ENCODE measurements around the gene WEE2. TPM values are rescaled to one million over a fixed set of nuclear protein-coding genes. Genes with fewer than 3 reads are reported as not detected.

The WEE2 gene
- total and polyA plus RNA-seq, 2 of the 13 experiments (the other 11 are each of a cell fraction or from before 2014, with no cell fraction given) = not detected

- Histone ChIP-seq H3K9ac (ENCODE audit: insufficient read depth, low read depth, low read length) (no peak overlapping the region), H3K79me2 (ENCODE audit: insufficient read depth, low read length) (no peaks in the 10 kb centered on the region), H4K20me1 (ENCODE audit: insufficient read depth, low read length) (peaks cover 5% of the 10 kb centered on the region; the same call in 1 of the 2 replicates), H3K27me3 (ENCODE audit: control insufficient read depth in 1 of 2, insufficient read depth in 2 of 2, low read length in 2 of 2) (no peaks in the 10 kb centered on the region), H3K4me2 (ENCODE audit: low read depth, low read length) (no peak overlapping the region), H3K36me3 (replicated peaks in 1 of 2; ENCODE audit: control insufficient read depth in 1 of 2, insufficient read depth in 2 of 2, low read length in 2 of 2) (peaks cover 17 to 65% of the 10 kb centered on the region in 2 experiments), H3K27ac (ENCODE audit: extremely low read length, insufficient read depth, low read length) (no peak overlapping the region), H3K4me1 (ENCODE audit: insufficient read depth, low read length) (no peaks in the 10 kb centered on the region), H3K4me3 (replicated peaks in 1 of 3; ENCODE audit: insufficient read depth in 1 of 3, low read depth in 2 of 3, low read length in 3 of 3) (no peak overlapping the region), H2AFZ (ENCODE audit: low read length) (no peak overlapping the region), H3K9me3 (ENCODE audit: low read length) (peaks cover 33% of the 10 kb centered on the region)
- DNase-seq (ENCODE audit: low spot score) = no peak
- in situ Hi-C loops (cut with HindIII; ENCODE audit: extremely low pct_ligation_motif_present, low pct_unique_long_range_greater_than_20kb) = no loop called here
- ChIA-PET POLR2A (no interaction called here), CTCF (ENCODE audit: low intra/inter-chr PET ratio, low total read pairs) (no interaction called here)
- FAIRE-seq = no peak
- 96% methylated on average over 13 of the region's 13 CpGs for WGBS (ENCODE audit: low lambda C conversion rate)
- TSS peak; percentile 6 for BruUV-seq (replicated peaks)
- ATAC-seq = no peak
- intact Hi-C loops (cut with micrococcal nuclease; ENCODE audit: unreplicated experiment) = no loop called here
- TF ChIP-seq HDAC6 (IDR thresholded peaks at IDR 0.05; ENCODE audit: low read depth, low read length) = no peak
- TF ChIP-seq, protein P1, sequence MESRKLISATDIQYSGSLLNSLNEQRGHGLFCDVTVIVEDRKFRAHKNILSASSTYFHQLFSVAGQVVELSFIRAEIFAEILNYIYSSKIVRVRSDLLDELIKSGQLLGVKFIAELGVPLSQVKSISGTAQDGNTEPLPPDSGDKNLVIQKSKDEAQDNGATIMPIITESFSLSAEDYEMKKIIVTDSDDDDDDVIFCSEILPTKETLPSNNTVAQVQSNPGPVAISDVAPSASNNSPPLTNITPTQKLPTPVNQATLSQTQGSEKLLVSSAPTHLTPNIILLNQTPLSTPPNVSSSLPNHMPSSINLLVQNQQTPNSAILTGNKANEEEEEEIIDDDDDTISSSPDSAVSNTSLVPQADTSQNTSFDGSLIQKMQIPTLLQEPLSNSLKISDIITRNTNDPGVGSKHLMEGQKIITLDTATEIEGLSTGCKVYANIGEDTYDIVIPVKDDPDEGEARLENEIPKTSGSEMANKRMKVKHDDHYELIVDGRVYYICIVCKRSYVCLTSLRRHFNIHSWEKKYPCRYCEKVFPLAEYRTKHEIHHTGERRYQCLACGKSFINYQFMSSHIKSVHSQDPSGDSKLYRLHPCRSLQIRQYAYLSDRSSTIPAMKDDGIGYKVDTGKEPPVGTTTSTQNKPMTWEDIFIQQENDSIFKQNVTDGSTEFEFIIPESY (CRISPR knock-in tag; IDR thresholded peaks at IDR 0.05) = peak; percentile 80; the same call in 1 of the 2 replicates
Observed at GRCh38 chr7:141752634-141753033, 44.5 kb downstream of the WEE2 start.

DNA sequence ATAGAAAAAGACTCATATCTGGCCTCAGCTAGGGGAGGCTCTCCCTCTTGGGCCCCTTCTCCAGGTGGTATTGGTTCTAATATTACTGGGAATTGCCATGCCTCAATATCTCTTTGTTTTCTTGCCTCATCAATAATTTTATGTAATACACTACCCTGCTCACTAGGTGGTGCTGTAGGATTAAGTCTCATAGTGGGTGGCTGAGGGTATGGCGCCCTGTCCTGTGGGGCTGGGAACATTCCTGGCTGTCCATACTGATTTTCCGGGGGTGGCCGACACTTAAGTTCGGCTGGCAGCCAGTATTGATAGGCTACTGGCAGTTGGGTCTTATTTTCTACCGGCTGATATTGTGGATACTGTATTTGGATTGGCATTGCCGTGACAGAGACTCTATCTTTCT, 46.8 kb downstream of the WEE2 start:
- ChIA-PET CTCF (ENCODE audit: low intra/inter-chr PET ratio, low total read pairs) (interaction anchor here (1.2 to 1.7 kb wide), 2 partner anchors 31 to 32 kb away, joined by 6 read pairs; no protein-coding TSS in a partner anchor), POLR2A (no interaction called here)
- peak; percentile 46 for DNase-seq (ENCODE audit: low spot score)
- in situ Hi-C loops (cut with HindIII; ENCODE audit: extremely low pct_ligation_motif_present, low pct_unique_long_range_greater_than_20kb) (no loop called here), intact Hi-C loops (cut with micrococcal nuclease; ENCODE audit: unreplicated experiment) (loop anchor here (2.0 kb wide), 1 partner anchor 32 kb away; no protein-coding TSS in a partner anchor)
- Histone ChIP-seq H3K4me3 (replicated peaks in 1 of 3; ENCODE audit: insufficient read depth in 1 of 3, low read depth in 2 of 3, low read length in 3 of 3) (no peak overlapping the region), H3K27ac (ENCODE audit: extremely low read length, insufficient read depth, low read length) (no peak overlapping the region), H3K4me1 (ENCODE audit: insufficient read depth, low read length) (no peaks in the 10 kb centered on the region), H4K20me1 (ENCODE audit: insufficient read depth, low read length) (peaks cover 5% of the 10 kb centered on the region; the same call in 1 of the 2 replicates), H2AFZ (ENCODE audit: low read length) (no peak overlapping the region), H3K79me2 (ENCODE audit: insufficient read depth, low read length) (no peaks in the 10 kb centered on the region), H3K4me2 (ENCODE audit: low read depth, low read length) (no peak overlapping the region), H3K9me3 (ENCODE audit: low read length) (peaks cover 31% of the 10 kb centered on the region), H3K36me3 (replicated peaks in 1 of 2; ENCODE audit: control insufficient read depth in 1 of 2, insufficient read depth in 2 of 2, low read length in 2 of 2) (peaks cover 17 to 65% of the 10 kb centered on the region in 2 experiments), H3K9ac (ENCODE audit: insufficient read depth, low read depth, low read length) (no peak overlapping the region), H3K27me3 (ENCODE audit: control insufficient read depth in 1 of 2, insufficient read depth in 2 of 2, low read length in 2 of 2) (no peaks in the 10 kb centered on the region)
- BruUV-seq (replicated peaks) = no TSS peak
- FAIRE-seq = peak; percentile 32
- ATAC-seq = peak; percentile 68
- WGBS (ENCODE audit: low lambda C conversion rate) = 94% methylated on average over 6 of the region's 6 CpGs
- TF ChIP-seq MED8 (CRISPR knock-in tag; IDR thresholded peaks at IDR 0.05; ENCODE audit: insufficient replicate concordance) (no peak), FOXO1 (CRISPR knock-in tag; IDR thresholded peaks at IDR 0.05) (no peak), ARID3A (IDR thresholded peaks at IDR 0.05; ENCODE audit: low read depth, low read length) (peak; percentile 32; the same call in 1 of the 2 replicates), NR2F1 (CRISPR knock-in tag; IDR thresholded peaks at IDR 0.05) (no peak), JUNB (CRISPR knock-in tag; IDR thresholded peaks at IDR 0.05; ENCODE audit: borderline replicate concordance) (no peak)
- TF ChIP-seq, protein P2, sequence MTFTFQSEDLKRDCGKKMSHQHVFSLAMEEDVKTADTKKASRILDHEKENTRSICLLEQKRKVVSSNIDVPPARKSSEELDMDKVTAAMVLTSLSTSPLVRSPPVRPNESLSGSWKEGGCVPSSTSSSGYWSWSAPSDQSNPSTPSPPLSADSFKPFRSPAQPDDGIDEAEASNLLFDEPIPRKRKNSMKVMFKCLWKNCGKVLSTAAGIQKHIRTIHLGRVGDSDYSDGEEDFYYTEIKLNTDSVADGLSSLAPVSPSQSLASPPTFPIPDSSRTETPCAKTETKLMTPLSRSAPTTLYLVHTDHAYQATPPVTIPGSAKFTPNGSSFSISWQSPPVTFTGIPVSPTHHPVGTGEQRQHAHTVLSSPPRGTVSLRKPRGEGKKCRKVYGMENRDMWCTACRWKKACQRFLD (CRISPR knock-in tag; IDR thresholded peaks at IDR 0.05; ENCODE audit: borderline replicate concordance) = no peak
- TF ChIP-seq, protein P1 (CRISPR knock-in tag; IDR thresholded peaks at IDR 0.05) = peak; percentile 70; the same call in 1 of the 2 replicates
